ENCODE results near the gene PCSK6. TPM values are rescaled to one million over a fixed set of nuclear protein-coding genes. Genes with fewer than 3 reads are reported as not detected.

The PCSK6 gene
- polyA plus RNA-seq (ENCODE audit: insufficient read depth in 1 of 5, insufficient read length in 5 of 5, low replicate concordance in 1 of 5): 10 to 100 TPM; 20.9 to 25.5 (median 21.8) TPM
- long read RNA-seq, donor 1, full-length matches to known transcripts: 3 of 3 reads
- long read RNA-seq, donor 1, partial matches to known transcripts: 0 of 3 reads
- long read RNA-seq, donor 1, other reads (novel, unspliced or antisense): 0 of 3 reads
- long read RNA-seq, donor 2, full-length matches to known transcripts: 3 of 3 reads
- long read RNA-seq, donor 2, partial matches to known transcripts: 0 of 3 reads
- long read RNA-seq, donor 2, other reads (novel, unspliced or antisense): 0 of 3 reads
- long read RNA-seq, donor 3, full-length matches to known transcripts: 2 of 2 reads
- long read RNA-seq, donor 3, partial matches to known transcripts: 0 of 2 reads
- long read RNA-seq, donor 3, other reads (novel, unspliced or antisense): 0 of 2 reads
- long read RNA-seq, donor 4, full-length matches to known transcripts: 4 of 4 reads
- long read RNA-seq, donor 4, partial matches to known transcripts: 0 of 4 reads
- long read RNA-seq, donor 4, other reads (novel, unspliced or antisense): 0 of 4 reads
- long read RNA-seq, donor 5, full-length matches to known transcripts: 1 of 1 reads
- long read RNA-seq, donor 5, partial matches to known transcripts: 0 of 1 reads
- long read RNA-seq, donor 5, other reads (novel, unspliced or antisense): 0 of 1 reads
- long read RNA-seq, donor 6, full-length matches to known transcripts: 2 of 2 reads
- long read RNA-seq, donor 6, partial matches to known transcripts: 0 of 2 reads
- long read RNA-seq, donor 6, other reads (novel, unspliced or antisense): 0 of 2 reads
- long read RNA-seq, donor 7, full-length matches to known transcripts: 4 of 4 reads
- long read RNA-seq, donor 7, partial matches to known transcripts: 0 of 4 reads
- long read RNA-seq, donor 7, other reads (novel, unspliced or antisense): 0 of 4 reads
- long read RNA-seq, donor 8, full-length matches to known transcripts: 2 of 2 reads
- long read RNA-seq, donor 8, partial matches to known transcripts: 0 of 2 reads
- long read RNA-seq, donor 8, other reads (novel, unspliced or antisense): 0 of 2 reads

DNA sequence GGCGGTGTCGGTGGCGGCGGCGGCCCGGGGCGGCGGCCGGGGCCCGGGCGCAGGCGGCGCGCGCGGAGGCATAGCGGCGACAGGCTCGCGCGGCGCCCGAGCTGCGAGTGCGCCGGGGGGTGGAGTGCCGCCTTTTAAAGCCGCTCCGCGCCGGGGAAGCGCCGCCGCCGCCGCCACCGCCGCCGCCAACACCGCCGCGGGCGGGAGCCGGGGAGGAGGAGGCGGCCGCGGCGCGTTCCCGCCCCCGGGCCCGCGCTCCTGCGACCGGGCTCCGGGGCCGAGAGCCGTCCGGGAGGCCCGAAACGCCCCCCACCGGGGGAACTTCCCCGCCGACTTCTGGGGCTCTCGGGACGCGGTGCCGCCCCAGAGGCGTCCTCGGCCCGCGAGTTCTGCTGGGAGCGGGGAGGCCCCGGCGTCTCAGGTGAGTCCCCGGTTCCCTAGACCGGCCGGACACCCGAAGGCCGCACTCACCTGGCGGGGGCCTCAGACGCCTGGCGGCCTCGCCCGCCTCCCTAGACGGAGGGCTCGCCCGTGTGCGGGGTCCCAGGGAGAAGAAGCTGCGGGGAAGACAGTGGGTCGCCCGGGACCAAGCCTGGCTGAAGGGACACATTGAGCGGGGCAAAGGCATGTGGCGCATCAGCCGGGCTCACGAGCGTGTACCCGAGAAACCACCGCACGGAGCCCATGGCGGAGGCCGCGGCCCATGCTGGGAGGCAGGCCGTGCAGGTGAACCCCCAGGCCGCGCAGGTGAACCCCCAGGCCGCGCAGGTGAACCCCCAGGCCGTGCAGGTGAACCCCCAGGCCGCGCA, at the start of gene PCSK6:
PCSK6 (minus strand) TSS at position 109 of the 809 bp plus-strand sequence; CDS start at position 72, 37 bp downstream.
- DNase-seq: no peak

DNA sequence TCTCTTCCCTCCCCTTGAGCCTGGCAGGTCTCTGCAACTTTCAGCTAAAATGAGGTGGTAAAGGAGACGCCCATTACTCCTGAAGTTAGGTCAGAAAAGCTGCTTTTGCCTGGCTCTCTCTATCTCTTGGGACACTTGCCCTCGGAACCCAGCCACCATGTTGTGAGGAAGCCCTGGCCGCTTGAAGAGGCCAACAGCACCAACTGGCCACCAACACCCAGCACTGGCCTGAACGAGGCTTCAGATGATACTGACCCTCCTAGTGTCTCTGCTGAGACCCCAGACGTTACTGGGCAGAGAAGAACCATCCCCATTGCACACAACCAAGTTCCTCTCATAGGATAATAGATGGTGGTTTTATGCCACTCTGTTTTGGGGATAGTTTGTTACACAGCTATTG, 49.5 kb upstream of the PCSK6 start:
- DNase-seq: no peak

DNA sequence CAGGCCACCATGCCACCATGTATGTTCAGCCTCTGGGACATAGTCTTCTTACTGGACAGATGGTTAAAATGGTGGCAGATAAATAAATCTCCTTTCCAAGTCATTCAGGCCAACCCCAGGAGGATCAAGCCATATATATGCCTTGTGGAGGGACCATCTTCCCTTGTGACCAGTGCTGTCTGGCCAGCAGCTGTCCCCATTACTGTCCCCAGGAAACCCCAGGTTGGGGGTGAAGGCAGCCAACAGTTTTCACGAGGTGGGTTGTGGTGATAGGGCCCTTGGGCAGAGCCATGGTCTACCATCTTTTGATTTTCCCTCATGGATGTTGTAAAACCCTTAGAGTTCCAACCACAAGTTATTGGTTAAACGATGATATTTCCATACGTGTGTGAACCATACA, 48.7 kb upstream of the PCSK6 start:
- no peak for DNase-seq

DNA sequence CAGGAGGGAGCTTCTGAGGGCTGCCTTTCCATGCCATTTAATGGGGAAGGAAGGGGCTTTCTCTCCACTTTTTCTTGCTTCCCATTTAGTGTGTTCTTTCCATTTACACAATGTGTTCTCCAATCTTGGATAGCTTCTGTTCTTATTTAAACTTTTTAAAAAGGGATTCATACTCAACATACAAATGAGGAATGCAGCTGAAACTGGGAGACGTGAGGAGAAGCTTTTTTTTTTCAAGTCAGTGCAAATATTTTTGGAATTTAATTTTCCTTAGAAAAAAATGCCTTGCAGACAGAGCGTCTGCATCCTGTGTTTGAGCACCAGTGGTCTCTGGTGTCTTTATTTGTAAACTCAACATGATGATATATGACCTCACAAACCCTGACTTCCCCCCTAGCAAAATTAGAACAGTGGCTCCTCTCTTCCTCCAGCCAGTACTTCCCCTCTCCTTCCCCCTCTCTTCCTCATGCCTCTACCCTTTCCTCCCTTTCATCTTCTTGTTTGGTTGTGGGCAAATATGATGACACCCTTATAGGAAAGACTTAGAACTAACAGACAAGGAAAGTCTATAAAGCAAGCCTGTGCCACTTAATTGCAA, 48.1 kb upstream of the PCSK6 start:
- DNase-seq: no peak

DNA sequence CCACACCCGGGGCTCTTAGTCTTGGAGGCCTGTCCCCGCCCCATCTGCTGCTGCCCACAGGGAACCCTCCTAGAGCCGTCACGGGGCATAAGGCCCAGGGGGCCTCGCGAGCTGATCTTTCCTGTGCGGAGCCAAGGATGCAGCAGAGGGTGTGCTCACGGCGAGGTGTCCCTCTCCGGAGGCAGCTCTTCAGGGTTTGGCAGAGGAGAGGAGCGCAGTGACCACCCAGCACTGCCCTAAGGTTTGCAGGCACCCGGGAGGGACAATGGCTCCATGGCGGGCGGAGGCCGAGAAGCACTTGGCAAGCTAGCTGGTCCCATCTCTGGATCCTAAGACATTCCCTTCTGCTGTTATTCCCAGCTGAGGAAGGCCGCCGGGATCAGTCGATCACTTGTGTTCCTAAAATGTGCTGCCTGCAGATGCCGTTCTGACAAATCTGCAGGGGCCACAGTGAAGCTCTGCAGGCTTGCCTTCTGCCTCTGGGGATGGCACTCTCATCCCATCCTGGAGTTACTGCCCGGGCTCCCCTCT, 47.4 kb upstream of the PCSK6 start:
- DNase-seq: no peak

DNA sequence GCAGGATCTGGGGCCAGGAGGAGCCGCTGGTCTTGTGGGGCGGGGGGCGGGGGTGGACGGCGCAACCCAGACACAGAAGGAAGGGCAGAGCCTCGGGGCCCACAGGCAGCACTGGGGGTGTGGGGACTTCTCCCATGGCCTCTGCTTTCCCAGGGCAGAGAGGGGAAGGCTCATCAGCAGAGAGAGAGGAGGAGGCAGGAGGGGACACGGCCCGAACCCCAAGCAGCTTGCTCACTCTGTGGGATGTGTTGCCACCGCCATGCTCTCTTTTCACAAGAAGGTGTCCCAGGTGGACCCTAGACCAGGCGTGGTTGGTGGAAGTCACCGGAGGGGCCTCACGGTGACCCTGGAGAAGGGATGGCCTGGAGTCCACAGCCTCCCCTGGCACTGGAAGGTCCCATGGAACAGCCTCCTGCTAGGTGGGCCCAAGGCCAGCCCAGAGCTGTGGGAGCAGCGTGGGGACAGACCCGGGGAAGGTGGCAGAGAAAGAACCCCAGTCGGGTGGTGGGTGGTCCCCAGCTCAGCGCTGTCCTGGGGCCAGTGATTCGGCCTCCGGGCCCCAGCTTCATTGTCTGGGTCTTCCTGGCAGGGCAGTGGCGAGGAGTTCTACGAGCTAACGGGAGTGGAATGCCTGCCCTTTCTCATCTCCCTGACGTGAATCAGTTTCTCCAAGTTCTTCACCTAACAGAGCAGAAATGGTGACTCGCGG, 46.8 kb upstream of the PCSK6 start:
- DNase-seq: no peak

DNA sequence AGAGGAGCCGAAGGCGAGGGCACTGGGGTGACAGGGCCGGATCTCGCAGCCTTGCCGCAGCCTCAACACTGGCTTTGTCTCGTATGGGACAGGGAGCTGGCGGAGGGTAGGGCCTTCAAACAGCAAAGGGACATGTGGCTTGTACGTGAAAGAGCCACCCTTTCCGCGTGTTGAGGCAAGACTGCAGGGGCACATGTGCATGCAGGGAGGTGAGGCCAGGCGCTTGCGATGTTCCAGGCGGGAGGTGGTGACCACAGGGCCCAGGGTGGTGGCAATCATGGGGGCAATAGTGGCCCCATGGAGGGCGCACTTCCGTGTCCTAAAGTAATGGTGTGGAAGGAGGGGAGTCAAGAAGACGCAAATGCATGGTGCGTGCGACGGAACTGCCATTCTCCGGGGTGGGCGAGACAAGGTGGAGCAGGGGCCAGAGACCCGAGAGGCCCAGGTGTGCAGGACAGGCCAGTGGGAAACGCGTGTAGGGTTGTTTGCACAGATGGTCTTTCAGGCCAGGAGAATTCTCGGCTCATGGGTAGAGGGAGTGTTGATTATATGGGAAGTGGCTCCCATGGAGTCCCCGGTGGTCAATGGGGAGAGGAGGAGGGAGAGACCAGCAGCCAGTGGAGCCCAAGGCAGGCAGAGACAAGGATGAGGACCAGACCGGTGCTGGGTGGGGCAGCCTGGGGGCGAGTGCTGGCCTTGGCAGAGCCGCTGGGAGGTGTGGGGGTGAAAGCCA, 45.8 kb upstream of the PCSK6 start:
- no peak for DNase-seq

DNA sequence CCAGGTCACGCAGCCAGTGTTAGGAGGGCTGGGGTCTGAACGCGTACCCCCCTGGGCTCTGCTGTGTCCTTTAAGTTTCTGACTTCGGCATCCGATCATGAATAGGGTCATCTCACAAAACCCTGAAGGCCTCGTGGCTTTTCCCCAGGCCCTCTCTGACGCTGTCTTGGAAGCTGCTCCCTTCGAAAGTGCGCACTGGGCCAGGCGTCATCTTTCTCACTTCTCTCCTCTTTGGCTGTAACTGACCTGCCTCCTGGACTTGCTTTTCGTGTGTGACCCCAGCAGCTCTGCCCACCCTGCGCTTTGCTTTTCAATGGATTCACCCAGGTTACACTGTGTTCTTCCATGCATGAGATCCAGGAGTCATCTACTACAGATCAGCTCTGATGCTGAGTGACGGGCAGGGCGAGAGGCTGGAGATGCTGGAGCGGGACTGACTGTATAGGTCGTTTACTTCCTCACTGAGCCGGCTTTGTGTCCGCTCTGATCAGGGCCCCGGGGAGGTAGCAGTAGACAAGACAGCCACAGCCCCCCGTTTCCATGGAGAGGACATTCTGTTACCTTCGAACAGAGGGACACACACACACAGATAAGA, 45.0 kb upstream of the PCSK6 start:
- DNase-seq: no peak

DNA sequence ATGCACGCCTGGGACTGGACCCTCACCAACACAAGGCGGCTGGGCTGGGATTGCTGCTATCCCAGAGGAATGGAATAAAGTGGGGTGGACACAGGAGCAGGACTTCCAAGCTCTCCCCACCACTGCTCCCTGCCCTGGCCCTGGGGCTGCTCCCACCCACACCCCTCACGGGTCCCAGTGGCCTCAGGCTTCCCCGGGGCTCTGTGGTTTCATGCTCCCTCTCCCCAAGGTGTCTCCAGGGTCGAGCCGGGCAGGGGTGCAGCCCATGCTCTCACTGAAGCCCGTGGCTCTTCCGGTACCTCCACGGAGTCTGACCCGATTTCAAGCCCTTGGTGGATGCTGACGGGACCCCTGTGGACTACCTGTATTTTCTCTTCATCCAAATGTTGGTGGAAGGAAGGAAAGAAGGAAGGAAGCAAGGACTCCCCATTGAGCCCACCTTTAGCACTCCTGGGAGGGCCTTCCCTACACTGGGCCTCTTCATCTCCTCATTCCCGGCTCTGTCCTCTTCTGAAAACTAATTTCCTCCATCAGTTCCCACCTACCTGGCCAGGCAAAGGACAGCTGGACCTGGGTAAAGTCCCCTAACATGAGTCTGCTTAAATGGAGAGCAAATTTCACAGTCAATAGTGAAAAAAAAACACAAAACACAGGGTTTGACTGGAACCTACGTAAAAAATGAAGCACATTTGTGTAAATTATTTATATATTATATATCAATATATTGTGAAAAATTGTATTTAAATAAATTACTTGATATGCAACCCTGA, 44.0 kb upstream of the PCSK6 start:
- DNase-seq: no peak

DNA sequence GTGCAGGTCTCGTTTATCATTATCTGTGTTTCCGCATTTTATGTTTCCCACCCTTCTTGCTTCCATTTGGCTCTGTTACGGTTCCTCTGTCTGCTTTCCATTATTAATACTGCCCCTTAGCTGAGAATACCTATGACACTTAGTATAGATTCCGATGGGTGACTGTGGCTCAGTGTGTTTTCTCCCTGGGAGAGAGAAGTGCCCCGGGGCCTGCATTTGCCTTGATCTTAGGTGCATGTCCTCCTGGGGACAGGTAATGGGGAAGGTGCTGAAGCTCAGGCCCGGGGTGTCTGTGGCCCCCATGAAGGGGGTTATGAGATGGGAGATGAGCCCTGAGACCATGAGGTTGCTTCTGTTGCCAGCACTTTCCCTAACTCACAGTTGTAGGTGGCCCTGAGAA, 43.4 kb upstream of the PCSK6 start:
- DNase-seq: no peak

DNA sequence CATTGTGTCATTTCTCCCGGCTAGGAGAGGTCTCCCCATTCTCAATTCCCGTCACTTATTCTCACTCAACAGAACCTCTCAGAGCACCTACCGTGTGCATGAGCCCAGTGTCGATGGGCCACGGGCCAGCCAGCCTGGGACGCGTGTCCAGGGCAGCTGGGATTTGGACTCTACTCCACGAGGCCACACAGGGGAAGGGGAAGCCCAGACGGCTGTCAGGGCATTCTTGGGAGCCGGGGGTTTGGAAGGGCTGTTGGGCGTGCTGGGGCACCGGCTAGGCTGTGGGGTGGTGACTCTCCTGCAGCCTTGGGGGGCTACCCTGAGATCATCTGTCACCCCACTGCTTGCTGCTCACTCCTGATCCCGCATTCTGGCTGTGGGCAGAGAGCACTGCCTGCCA, 41.7 kb upstream of the PCSK6 start:
- no peak for DNase-seq

DNA sequence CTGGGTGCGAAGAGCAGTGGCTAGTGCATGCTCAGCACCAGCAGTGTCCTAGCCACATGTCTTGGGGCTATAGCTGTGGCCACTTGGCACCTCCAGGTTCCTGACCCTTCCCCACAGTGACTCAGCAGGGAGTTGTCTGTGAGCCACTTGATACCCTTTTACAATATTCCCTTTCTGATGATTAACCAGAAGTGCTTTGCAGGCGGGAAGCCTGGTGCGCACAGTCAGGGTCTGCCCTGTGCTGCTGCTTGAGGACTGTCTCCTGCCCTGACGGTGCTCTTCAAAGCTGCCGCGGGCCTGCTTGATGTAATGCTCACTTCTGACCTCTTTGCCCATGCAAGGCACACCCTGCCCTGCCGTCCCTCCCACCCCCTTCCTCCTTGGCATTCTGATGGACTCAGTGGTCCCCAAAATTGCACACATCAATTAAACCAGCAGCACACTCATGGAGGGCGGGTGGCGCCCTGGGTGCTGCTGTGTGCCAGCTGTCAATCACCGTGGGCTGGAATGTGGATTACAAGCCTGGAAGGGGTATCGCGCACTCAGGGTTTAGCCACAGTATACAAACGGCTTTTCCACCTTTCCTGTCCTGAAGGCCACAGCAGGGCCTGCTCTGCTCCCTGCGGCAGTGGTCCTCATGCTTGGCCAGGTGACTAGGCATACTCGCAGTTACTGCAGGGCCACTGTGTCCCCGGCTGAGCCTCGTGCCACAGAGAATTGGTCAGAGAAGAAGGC, 40.9 kb upstream of the PCSK6 start:
- no peak for DNase-seq

DNA sequence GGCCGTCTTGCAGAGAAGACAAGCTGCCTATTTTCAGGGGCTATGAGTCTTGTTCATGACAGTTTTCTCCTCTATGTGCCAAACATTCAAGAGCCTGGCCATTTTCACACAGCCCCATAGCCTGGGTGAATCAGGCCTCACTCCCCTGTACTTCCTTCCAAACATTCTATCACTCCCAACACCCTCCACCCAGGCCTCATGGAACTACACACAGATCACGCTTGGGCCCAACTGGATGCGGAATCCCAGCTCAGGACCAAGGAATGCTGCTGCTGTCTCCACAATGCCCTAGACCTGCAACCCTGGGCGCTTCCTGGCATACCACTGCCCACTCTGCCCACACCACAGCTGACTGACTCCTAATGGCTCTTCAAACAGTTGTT, 39.4 kb upstream of the PCSK6 start:
- no peak for DNase-seq

DNA sequence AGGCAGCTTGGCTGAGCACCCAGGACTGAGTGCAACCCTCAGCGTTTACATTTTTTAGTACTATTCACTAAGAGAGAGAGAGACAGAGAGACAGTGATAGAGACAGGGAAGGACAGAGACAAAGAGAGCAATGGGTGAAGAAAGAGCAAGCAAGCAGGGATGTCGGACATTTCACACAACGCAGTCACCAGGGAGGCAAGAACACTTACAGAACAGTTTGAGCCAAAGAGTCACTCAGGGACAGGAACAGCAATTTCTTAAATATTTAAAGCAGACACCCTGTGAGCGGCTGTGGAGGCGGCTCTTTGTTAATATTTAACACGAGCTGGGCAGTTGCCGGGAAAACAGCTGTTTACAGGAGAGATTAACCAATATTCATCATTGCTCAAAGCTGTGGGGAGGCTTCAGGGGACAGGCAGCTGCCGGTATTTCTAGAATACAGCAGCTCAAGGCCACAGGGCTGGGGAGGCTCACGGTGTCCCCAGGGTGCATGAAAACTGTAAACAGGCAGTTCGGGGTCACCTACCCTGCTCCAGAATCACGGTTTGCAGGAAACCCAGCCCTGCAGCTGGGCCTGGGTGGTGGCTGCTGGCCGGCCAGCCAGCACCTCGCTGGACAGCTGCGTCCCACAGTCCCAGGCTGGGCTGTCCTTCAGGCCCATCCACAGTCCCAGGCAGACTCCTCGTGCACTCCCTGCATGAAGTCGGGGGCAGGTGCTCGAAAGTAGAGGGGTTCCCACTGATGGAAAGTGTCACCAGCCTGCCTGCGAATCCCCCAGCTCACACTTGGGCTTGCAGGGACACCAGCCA, 38.8 kb upstream of the PCSK6 start:
- peak; percentile 19 to 35 for DNase-seq

DNA sequence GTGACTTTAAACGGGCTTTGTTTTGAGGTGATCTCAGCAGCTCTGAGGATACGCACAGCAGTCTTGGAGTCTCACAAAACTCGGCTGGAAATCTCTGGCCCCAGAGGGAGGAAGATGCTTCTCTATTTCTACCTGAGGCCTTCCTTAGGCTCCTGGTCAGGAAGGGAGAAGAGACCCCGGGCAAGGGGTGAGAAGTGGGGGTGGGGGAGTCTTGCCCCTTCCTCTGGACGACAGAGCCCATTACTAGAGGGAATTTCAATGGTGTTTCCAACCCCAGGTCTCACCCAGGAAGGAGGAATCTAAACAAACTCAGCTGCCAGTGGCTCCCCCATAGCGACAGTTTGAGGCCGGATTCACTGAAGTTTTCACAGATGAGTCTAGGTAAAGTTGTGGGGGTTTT, 37.4 kb upstream of the PCSK6 start:
- DNase-seq: no peak

DNA sequence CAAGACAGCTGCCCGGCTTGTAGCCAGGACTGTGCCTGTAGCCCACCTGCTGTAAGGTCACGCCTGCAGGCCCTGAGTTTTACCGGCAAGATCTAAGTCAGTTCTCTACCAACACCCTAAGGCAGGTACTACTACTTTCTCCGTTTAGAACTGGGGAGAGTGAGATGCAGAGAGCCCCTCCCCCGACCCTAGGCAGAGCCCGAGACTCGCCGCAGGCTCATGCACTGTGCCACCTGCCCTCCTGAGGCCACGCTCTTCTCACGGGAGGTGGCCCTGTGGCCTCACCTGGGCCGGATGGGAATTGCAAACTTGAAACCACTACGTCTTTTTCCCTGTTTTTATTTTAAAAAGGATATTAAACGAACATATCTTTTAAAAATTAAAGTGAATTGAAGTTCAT, 36.9 kb upstream of the PCSK6 start:
- DNase-seq: no peak

DNA sequence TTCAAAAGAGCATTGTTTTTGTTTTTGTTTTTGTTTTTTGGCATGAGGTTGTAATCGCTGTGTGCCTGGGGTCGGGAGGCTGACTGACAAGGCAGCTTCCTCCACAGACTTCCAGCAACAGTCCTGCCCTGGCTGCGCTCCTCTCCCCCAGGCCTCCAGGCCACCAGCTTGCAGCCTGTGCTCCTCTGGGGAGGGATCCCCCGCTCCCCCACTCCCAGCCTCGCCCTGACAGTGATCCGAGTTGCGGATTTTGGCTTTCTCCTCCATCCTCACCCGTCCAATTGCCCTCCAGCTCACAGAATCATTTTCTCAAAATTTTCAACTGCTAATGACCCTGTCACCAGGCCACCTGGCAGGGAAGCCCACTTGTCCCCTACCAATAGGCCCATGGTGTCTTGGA, 36.5 kb upstream of the PCSK6 start:
- DNase-seq: no peak

Data from right lung (tissue), 10 donors.